Endothelial cell (in vitro differentiated cells): Measurements from ENCODE around the gene TRPM7. TPM values are rescaled to one million over a fixed set of nuclear protein-coding genes. Genes with fewer than 3 reads are reported as not detected.
"Not testable (repeated sequence)": the region's sequence is repeated elsewhere in the genome, so short reads cannot be mapped to it uniquely, and the experiment has no call there.

Experiments
- DNase-seq: peaks from one replicate; pipeline ENCODE4 v3.0.0; 2021; ENCODE audit warnings: low spot score
- H3K27ac Mint-ChIP-seq: one replicate; pipeline ENCODE4 v1.8.0; 2021; ENCODE audit warnings: mixed read lengths, inconsistent platforms; ENCODE audit not compliant: unreplicated experiment
- H3K27me3 Mint-ChIP-seq: one replicate; pipeline ENCODE4 v1.8.0; 2021; ENCODE audit warnings: mild to moderate bottlenecking, moderate library complexity, mixed read lengths, inconsistent platforms; ENCODE audit not compliant: unreplicated experiment
- H3K36me3 Mint-ChIP-seq: one replicate; pipeline ENCODE4 v1.8.0; 2021; ENCODE audit warnings: mild to moderate bottlenecking, low read depth, mixed read lengths, inconsistent platforms; ENCODE audit not compliant: unreplicated experiment
- H3K4me1 Mint-ChIP-seq: one replicate; pipeline ENCODE4 v1.8.0; 2021; ENCODE audit warnings: mild to moderate bottlenecking, mixed read lengths, inconsistent platforms; ENCODE audit not compliant: unreplicated experiment
- H3K4me3 Mint-ChIP-seq: one replicate; pipeline ENCODE4 v1.8.0; 2021; ENCODE audit warnings: mild to moderate bottlenecking, mixed read lengths, inconsistent platforms; ENCODE audit not compliant: unreplicated experiment
- H3K9me3 Mint-ChIP-seq: one replicate; pipeline ENCODE4 v1.8.0; 2021; ENCODE audit warnings: mixed read lengths, inconsistent platforms; ENCODE audit not compliant: unreplicated experiment
- CTCF ChIP-seq: fragments of 200-600 bp; sonication (generic); IDR thresholded peaks from one replicate; pipeline ENCODE4 v1.5.0; 2021; ENCODE audit warnings: antibody characterized with exemption; ENCODE audit not compliant: unreplicated experiment
- total RNA-seq: library from RNA; stranded (reverse); fragmentation: NEBNext Ultra II Directional; extraction: Animal tissue kit (Norgen Biotek cat#: 25700); gene quantifications from one replicate; pipeline ENCODE4 v1.2.1, GENCODE V29; 2021; ENCODE audit not compliant: unreplicated experiment

TRPM7 gene
- total RNA-seq, 1 donor from 2014 or later: 22.6 TPM

DNA sequence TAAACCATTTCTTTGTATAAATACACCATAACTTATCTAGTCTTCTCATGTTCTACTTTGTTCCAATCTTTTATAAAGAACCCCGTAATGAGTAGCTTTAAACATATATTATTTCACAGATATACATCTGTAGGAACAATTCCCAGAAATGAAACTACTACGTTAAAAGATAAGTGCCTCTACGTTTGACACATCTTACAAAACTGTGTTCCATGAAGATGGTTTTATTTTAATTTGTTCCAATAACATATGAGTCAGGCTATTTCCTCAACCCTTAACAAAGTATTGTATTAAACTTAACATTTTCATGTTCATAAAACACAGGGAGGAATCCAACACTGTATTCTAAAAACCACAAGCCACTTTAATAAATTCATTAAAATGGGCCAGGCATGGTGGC is 52.9 kb downstream of the TRPM7 start:
- Mint-ChIP-seq H3K4me3 (no peak overlapping the region), H3K4me1 (no peaks in the 10 kb centered on the region), H3K36me3 (peaks cover 6% of the 10 kb centered on the region), H3K27ac (no peak overlapping the region), H3K9me3 (no peaks in the 10 kb centered on the region), H3K27me3 (no peaks in the 10 kb centered on the region)
- no peak for TF ChIP-seq CTCF
- DNase-seq: no peak

- H3K36me3 Mint-ChIP-seq: peaks cover 4% of the 10 kb centered on the region
- no peak overlapping the region for H3K27ac Mint-ChIP-seq
- no peak overlapping the region for H3K4me3 Mint-ChIP-seq
- H3K4me1 Mint-ChIP-seq: no peaks in the 10 kb centered on the region
- H3K27me3 Mint-ChIP-seq: no peaks in the 10 kb centered on the region
- no peak for TF ChIP-seq CTCF
- H3K9me3 Mint-ChIP-seq: no peaks in the 10 kb centered on the region
- no peak for DNase-seq
Measured at GRCh38 chr15:50628421-50628820, 58.2 kb downstream of the TRPM7 start.

- H3K27ac Mint-ChIP-seq: no peak overlapping the region
- no peak for DNase-seq
- H3K9me3 Mint-ChIP-seq: no peaks in the 10 kb centered on the region
- TF ChIP-seq CTCF: no peak
- H3K27me3 Mint-ChIP-seq: no peaks in the 10 kb centered on the region
- H3K4me3 Mint-ChIP-seq: no peak overlapping the region
- H3K4me1 Mint-ChIP-seq: no peaks in the 10 kb centered on the region
- H3K36me3 Mint-ChIP-seq: peaks cover 4% of the 10 kb centered on the region
Measured at GRCh38 chr15:50627351-50628055, 59.1 kb downstream of the TRPM7 start.

- Mint-ChIP-seq H3K4me3 (no peak overlapping the region), H3K27me3 (no peaks in the 10 kb centered on the region), H3K4me1 (no peaks in the 10 kb centered on the region), H3K9me3 (no peaks in the 10 kb centered on the region), H3K36me3 (peaks cover 4% of the 10 kb centered on the region), H3K27ac (no peak overlapping the region)
- no peak for DNase-seq
- no peak for TF ChIP-seq CTCF
Measured at GRCh38 chr15:50624616-50625168, 61.9 kb downstream of the TRPM7 start.

DNA sequence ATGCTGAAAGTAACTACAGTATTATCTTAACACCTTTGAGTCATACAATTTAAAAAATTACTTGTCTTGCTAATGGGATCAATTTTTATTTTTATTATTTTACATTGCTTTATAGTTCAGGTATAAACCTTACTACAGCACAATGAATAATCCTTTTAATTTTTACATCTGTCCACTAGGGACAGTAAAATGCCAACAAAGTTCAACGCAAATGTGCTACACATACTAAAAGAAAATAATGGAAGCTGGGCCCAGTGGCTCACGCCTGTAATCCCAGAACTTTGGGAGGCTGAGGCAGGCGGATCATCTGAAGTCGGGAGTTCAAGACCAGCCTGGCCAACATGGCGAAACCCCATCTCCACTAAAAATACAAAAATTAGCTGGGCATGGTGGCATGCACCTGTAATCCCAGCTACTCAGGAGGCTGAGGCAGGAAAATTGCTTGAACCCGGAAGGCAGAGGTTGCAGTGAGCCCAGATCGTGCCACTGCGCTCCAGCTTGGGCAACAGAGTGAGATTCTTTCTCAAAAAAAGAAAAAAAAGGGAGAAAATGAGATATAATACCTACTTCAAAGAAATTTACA is 64.1 kb downstream of the TRPM7 start:
- not testable (repeated sequence) for H3K27ac Mint-ChIP-seq, H3K9me3 Mint-ChIP-seq, DNase-seq, H3K36me3 Mint-ChIP-seq, H3K27me3 Mint-ChIP-seq, H3K4me3 Mint-ChIP-seq, H3K4me1 Mint-ChIP-seq
- peak; percentile 75 for TF ChIP-seq CTCF

GRCh38 chr15:50616960-50617359 is 69.6 kb downstream of the TRPM7 start:
- not testable (repeated sequence) for DNase-seq, H3K4me1 Mint-ChIP-seq, H3K36me3 Mint-ChIP-seq, H3K27me3 Mint-ChIP-seq, H3K27ac Mint-ChIP-seq, H3K4me3 Mint-ChIP-seq, H3K9me3 Mint-ChIP-seq

DNA sequence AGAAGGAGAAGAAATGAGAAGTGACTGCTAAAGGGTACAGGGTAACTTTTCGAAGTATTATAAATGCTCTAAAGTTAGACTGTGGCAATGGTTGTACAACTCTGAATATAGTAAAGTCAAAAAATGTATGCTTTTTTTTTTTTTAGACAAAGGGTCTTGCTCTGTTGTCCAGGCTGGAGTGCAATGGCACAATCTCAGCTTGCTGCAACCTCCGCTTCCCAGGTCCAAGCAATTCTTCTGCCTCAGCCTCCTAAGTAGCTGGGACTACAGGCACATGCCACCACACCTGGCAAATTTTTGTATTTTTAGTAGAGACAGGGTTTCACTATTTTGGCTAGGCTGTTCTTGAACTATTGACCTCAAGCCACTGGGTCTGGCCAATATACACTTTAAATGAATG is 70.0 kb downstream of the TRPM7 start:
- H3K4me1 Mint-ChIP-seq, DNase-seq, H3K27ac Mint-ChIP-seq: not testable (repeated sequence)

More for the DNA sequence above, 70.0 kb downstream of the TRPM7 start:
- not testable (repeated sequence) for H3K4me3 Mint-ChIP-seq, H3K9me3 Mint-ChIP-seq, H3K27me3 Mint-ChIP-seq, H3K36me3 Mint-ChIP-seq
